Hematopoietic multipotent progenitor cell treated with erythropoietin and hydrocortisone succinate and interleukin-3 and kit ligand, for 8 days (in vitro differentiated cells): ENCODE results near the gene ARSA.
"Not testable (repeated sequence)": the region's sequence is repeated elsewhere in the genome, so short reads cannot be mapped to it uniquely, and the experiment has no call there.

Experiments used
- DNase-seq: peaks from one replicate; pipeline ENCODE4 v3.0.0-alpha.2; 2015

Gene ARSA

GRCh38 chr22:50627642-50628542 is at the start of gene ARSA:
Gene ARSA (minus strand): TSS chr22:50628152. CDS start chr22:50627779, 373 bp downstream.
- peak; percentile 78 for DNase-seq

- DNase-seq, result no peak
Measured at GRCh38 chr22:50676661-50677492, 48.9 kb upstream of the ARSA start.

GRCh38 chr22:50676180-50676636 is 48.3 kb upstream of the ARSA start:
- no peak for DNase-seq

GRCh38 chr22:50675553-50676179 is 47.7 kb upstream of the ARSA start:
- no peak for DNase-seq

GRCh38 chr22:50674606-50675552 is 46.9 kb upstream of the ARSA start:
- DNase-seq, result no peak

- no peak for DNase-seq
Measured at GRCh38 chr22:50674130-50674500, 46.2 kb upstream of the ARSA start.

GRCh38 chr22:50673231-50674129 is 45.5 kb upstream of the ARSA start:
- DNase-seq, result no peak

GRCh38 chr22:50672471-50673230 is 44.7 kb upstream of the ARSA start, which contains the start of gene SHANK3:
Gene SHANK3 (plus strand): TSS chr22:50672823.
- no peak for DNase-seq

GRCh38 chr22:50672041-50672440 is 44.1 kb upstream of the ARSA start:
- DNase-seq, result no peak

- no peak for DNase-seq
Measured at GRCh38 chr22:50671641-50672040, 43.7 kb upstream of the ARSA start.

- no peak for DNase-seq
Measured at GRCh38 chr22:50670914-50671538, 43.1 kb upstream of the ARSA start.

GRCh38 chr22:50670513-50670912 is 42.6 kb upstream of the ARSA start:
- no peak for DNase-seq

- no peak for DNase-seq
Measured at GRCh38 chr22:50665738-50666137, 37.8 kb upstream of the ARSA start.

GRCh38 chr22:50665212-50665611 is 37.3 kb upstream of the ARSA start:
- no peak for DNase-seq

- DNase-seq, result no peak
Measured at GRCh38 chr22:50660306-50660705, 32.4 kb upstream of the ARSA start.

- not testable (repeated sequence) for DNase-seq
Measured at GRCh38 chr22:50659711-50660110, 31.8 kb upstream of the ARSA start.

- no peak for DNase-seq
Measured at GRCh38 chr22:50657925-50658324, 30.0 kb upstream of the ARSA start.

GRCh38 chr22:50656122-50657070 is 28.4 kb upstream of the ARSA start:
- DNase-seq, result no peak
